Caco-2 (cell line): ENCODE data around the gene SLC4A1. TPM values are rescaled to one million over a fixed set of nuclear protein-coding genes. Genes with fewer than 3 reads are reported as not detected.

Experiments
- BruUV-seq: library from RNA; stranded (reverse); fragments of 400-500 nt; replicated peaks from 2 replicates; lab custom pipeline; 2021; lab: Mats Ljungman, UMichigan
- CTCF ChIA-PET: fragments of 300-600 bp; sonication (Branson Sonifier 250); formaldehyde crosslinking; loops from one replicate; lab custom pipeline; 2022; ENCODE audit warnings: antibody characterized with exemption; lab: Charles Lee
- POLR2A ChIA-PET: fragments of 300-600 bp; sonication (Branson Sonifier 250); formaldehyde crosslinking; loops from one replicate; lab custom pipeline; 2022; ENCODE audit warnings: antibody characterized with exemption; lab: Charles Lee
- DNase-seq, 2 experiments: peaks; one replicate each; pipeline versions ENCODE4 v3.0.0 to v3.0.0-alpha.2; 2020 to 2022
- H3K27me3 ChIP-seq: replicated peaks from 2 replicates; pipeline ENCODE4 v1.6.0; 2011; ENCODE audit warnings: low read length; ENCODE audit not compliant: control insufficient read depth, insufficient read depth
- H3K36me3 ChIP-seq: 2 replicates; pipeline ENCODE4 v1.5.1; 2011; ENCODE audit warnings: low read length; ENCODE audit not compliant: control insufficient read depth, insufficient read depth
- H3K4me1 ChIP-seq: fragments of 250-450 bp; sonication (Bioruptor Pico); 2 replicates; pipeline ENCODE4 v1.5.1; 2020; ENCODE audit warnings: mild to moderate bottlenecking
- H3K4me3 ChIP-seq: 2 replicates; pipeline ENCODE4 v1.5.1; 2011; ENCODE audit warnings: low read depth, mild to moderate bottlenecking, control low read depth, low read length
- H3K9me3 ChIP-seq: fragments of 250-450 bp; sonication (Bioruptor Pico); 2 replicates; pipeline ENCODE4 v1.5.1; 2020; ENCODE audit warnings: mild to moderate bottlenecking, moderate library complexity
- H3K27ac Mint-ChIP-seq: one replicate; pipeline ENCODE4 v1.8.0; 2022; ENCODE audit warnings: mixed read lengths; ENCODE audit not compliant: unreplicated experiment
- H3K27me3 Mint-ChIP-seq: one replicate; pipeline ENCODE4 v1.8.0; 2022; ENCODE audit warnings: mixed read lengths; ENCODE audit not compliant: insufficient read depth, unreplicated experiment
- H3K36me3 Mint-ChIP-seq: one replicate; pipeline ENCODE4 v1.8.0; 2022; ENCODE audit warnings: mild to moderate bottlenecking, mixed read lengths; ENCODE audit not compliant: insufficient read depth, unreplicated experiment
- H3K4me1 Mint-ChIP-seq: one replicate; pipeline ENCODE4 v1.8.0; 2022; ENCODE audit warnings: low read depth, mixed read lengths; ENCODE audit not compliant: unreplicated experiment
- H3K4me3 Mint-ChIP-seq: one replicate; pipeline ENCODE4 v1.8.0; 2022; ENCODE audit warnings: mild to moderate bottlenecking, moderate library complexity, mixed read lengths; ENCODE audit not compliant: unreplicated experiment
- H3K9me3 Mint-ChIP-seq: one replicate; pipeline ENCODE4 v1.8.0; 2022; ENCODE audit warnings: mixed read lengths; ENCODE audit not compliant: unreplicated experiment
- CTCF ChIP-seq, 2 experiments: fragments of 200-600 bp in 1 of 2; IDR thresholded peaks; 1 replicate in 1 of 2; 2 replicates in 1 of 2; pipeline versions ENCODE4 v1.5.1 to v1.8.0; 2011 to 2022; ENCODE audit warnings: antibody characterized with exemption in 1 of 2, control low read depth in 1 of 2, inconsistent platforms in 1 of 2, low read depth in 1 of 2, low read length in 1 of 2, mild to moderate bottlenecking in 1 of 2, moderate library complexity in 1 of 2; ENCODE audit not compliant: insufficient read depth in 1 of 2, severe bottlenecking in 1 of 2, unreplicated experiment in 1 of 2
- intact Hi-C: fragments of 100-400 bp; cut with micrococcal nuclease; formaldehyde crosslinking; loops from one replicate; pipeline ENCODE4 v1.10.0; 2022; ENCODE audit not compliant: unreplicated experiment
- total RNA-seq: library from RNA; stranded (reverse); gene quantifications from 2 replicates; pipeline ENCODE4 v1.2.3, GENCODE V29; 2022

SLC4A1 gene
- total RNA-seq, 1 experiment from 2014 or later: not detected

- ChIA-PET CTCF (no interaction called here), POLR2A (no interaction called here)
- Mint-ChIP-seq H3K9me3 (no peaks in the 10 kb centered on the region), H3K4me1 (peaks cover 7% of the 10 kb centered on the region), H3K36me3 (peaks cover 21% of the 10 kb centered on the region), H3K27me3 (no peaks in the 10 kb centered on the region), H3K4me3 (no peak overlapping the region), H3K27ac (no peak overlapping the region)
- intact Hi-C loops: loop anchor here (5.0 kb wide), 1 partner anchor 84 kb away; the partner anchor contains the start of gene RUNDC3A
- Histone ChIP-seq H3K36me3 (no peaks in the 10 kb centered on the region), H3K4me3 (no peak overlapping the region), H3K27me3 (no peaks in the 10 kb centered on the region), H3K4me1 (peaks cover 5% of the 10 kb centered on the region), H3K9me3 (no peaks in the 10 kb centered on the region)
- BruUV-seq: no TSS peak
- DNase-seq: no peak
- no peak for TF ChIP-seq CTCF (IDR thresholded peaks at IDR 0.05; ENCODE audit: insufficient read depth in 1 of 2, low read depth in 1 of 2, low read length in 1 of 2, severe bottlenecking in 1 of 2, unreplicated experiment in 1 of 2)
Observed at GRCh38 chr17:44223541-44224071, 44.3 kb downstream of the SLC4A1 start.

- H3K9me3 Mint-ChIP-seq: no peaks in the 10 kb centered on the region
- no TSS peak for BruUV-seq
- ChIA-PET POLR2A (interaction anchor here (0.7 to 1.3 kb wide), 4 partner anchors 23 to 105 kb away, joined by 3 to 8 read pairs (median 5); partner anchors contain the start of genes ATXN7L3 and RUNDC3A), CTCF (interaction anchor here (0.6 to 1.9 kb wide), 7 partner anchors 13 to 652 kb away, joined by 3 to 7 read pairs (median 5); no protein-coding TSS in a partner anchor)
- TF ChIP-seq CTCF (IDR thresholded peaks at IDR 0.05; ENCODE audit: insufficient read depth in 1 of 2, low read depth in 1 of 2, low read length in 1 of 2, severe bottlenecking in 1 of 2, unreplicated experiment in 1 of 2): peak; percentile 8 to 24
- Histone ChIP-seq H3K36me3 (no peaks in the 10 kb centered on the region), H3K4me1 (peaks cover 9% of the 10 kb centered on the region), H3K4me3 (peak overlapping the region; percentile 98), H3K27me3 (no peaks in the 10 kb centered on the region), H3K9me3 (no peaks in the 10 kb centered on the region)
- H3K4me1 Mint-ChIP-seq: peaks cover 7% of the 10 kb centered on the region
- H3K4me3 Mint-ChIP-seq: peak overlapping the region; percentile 97
- peak overlapping the region; percentile 69 for H3K27ac Mint-ChIP-seq
- intact Hi-C loops: loop anchor here (5.0 kb wide), 1 partner anchor 85 kb away; the partner anchor contains the start of gene RUNDC3A
- peak; percentile 70 to 75 for DNase-seq
- peaks cover 21% of the 10 kb centered on the region for H3K36me3 Mint-ChIP-seq
- no peaks in the 10 kb centered on the region for H3K27me3 Mint-ChIP-seq
Observed at GRCh38 chr17:44222112-44222869, 45.6 kb downstream of the SLC4A1 start.

- no TSS peak for BruUV-seq
- no peaks in the 10 kb centered on the region for H3K9me3 ChIP-seq
- H3K4me1 Mint-ChIP-seq: peaks cover 7% of the 10 kb centered on the region
- no peaks in the 10 kb centered on the region for H3K9me3 Mint-ChIP-seq
- peak overlapping the region; percentile 97 for H3K4me3 Mint-ChIP-seq
- H3K27me3 ChIP-seq: no peaks in the 10 kb centered on the region
- H3K4me3 ChIP-seq: peak overlapping the region; percentile 98
- ChIA-PET CTCF (interaction anchor here (0.6 to 1.9 kb wide), 9 partner anchors 12 to 653 kb away, joined by 3 to 13 read pairs (median 5); no protein-coding TSS in a partner anchor), POLR2A (interaction anchor here (0.6 to 1.3 kb wide), 6 partner anchors 22 to 854 kb away, joined by 3 to 8 read pairs (median 5); partner anchors contain the start of genes ATXN7L3 and RUNDC3A)
- H3K36me3 ChIP-seq: no peaks in the 10 kb centered on the region
- peaks cover 23% of the 10 kb centered on the region for H3K36me3 Mint-ChIP-seq
- peak overlapping the region; percentile 69 for H3K27ac Mint-ChIP-seq
- DNase-seq: peak in 1 of 2 experiments; percentile 35
- TF ChIP-seq CTCF (IDR thresholded peaks at IDR 0.05; ENCODE audit: insufficient read depth in 1 of 2, low read depth in 1 of 2, low read length in 1 of 2, severe bottlenecking in 1 of 2, unreplicated experiment in 1 of 2): no peak
- H3K4me1 ChIP-seq: peaks cover 9% of the 10 kb centered on the region
- intact Hi-C loops: loop anchor here (5.0 kb wide), 1 partner anchor 86 kb away; the partner anchor contains the start of gene RUNDC3A
- no peaks in the 10 kb centered on the region for H3K27me3 Mint-ChIP-seq
Observed at GRCh38 chr17:44221862-44222111, 46.1 kb downstream of the SLC4A1 start.
